Osteocyte (in vitro differentiated cells): ENCODE measurements around the gene GRAMD1A. TPM values are rescaled to one million over a fixed set of nuclear protein-coding genes. Genes with fewer than 3 reads are reported as not detected.
"Not testable (repeated sequence)": the region's sequence is repeated elsewhere in the genome, so short reads cannot be mapped to it uniquely, and the experiment has no call there.

Experiments used
- DNase-seq: peaks from one replicate; pipeline ENCODE4 v3.0.0; 2021; ENCODE audit warnings: mixed read lengths; ENCODE audit not compliant: unreplicated experiment; ENCODE audit errors: extremely low spot score
- H3K27ac Mint-ChIP-seq: one replicate; pipeline ENCODE4 v1.8.0; 2021; ENCODE audit warnings: mild to moderate bottlenecking, mixed read lengths; ENCODE audit not compliant: unreplicated experiment
- H3K27me3 Mint-ChIP-seq: one replicate; pipeline ENCODE4 v1.8.0; 2021; ENCODE audit warnings: mixed read lengths; ENCODE audit not compliant: unreplicated experiment
- H3K36me3 Mint-ChIP-seq: one replicate; pipeline ENCODE4 v1.8.0; 2021; ENCODE audit warnings: mixed read lengths; ENCODE audit not compliant: unreplicated experiment
- H3K4me1 Mint-ChIP-seq: one replicate; pipeline ENCODE4 v1.8.0; 2021; ENCODE audit warnings: mixed read lengths; ENCODE audit not compliant: unreplicated experiment
- H3K4me3 Mint-ChIP-seq: one replicate; pipeline ENCODE4 v1.8.0; 2021; ENCODE audit warnings: mild to moderate bottlenecking, moderate library complexity, mixed read lengths; ENCODE audit not compliant: unreplicated experiment
- H3K9me3 Mint-ChIP-seq: one replicate; pipeline ENCODE4 v1.8.0; 2021; ENCODE audit warnings: mixed read lengths; ENCODE audit not compliant: unreplicated experiment
- total RNA-seq: library from RNA; stranded (reverse); gene quantifications from 2 replicates; pipeline ENCODE4 v1.2.1, GENCODE V29; 2021
- TF ChIP-seq, protein P1 (sequence below): fragments of 200-600 bp; sonication (generic); IDR thresholded peaks from 2 replicates; pipeline ENCODE4 v1.5.0; 2021; ENCODE audit warnings: antibody characterized with exemption, mild to moderate bottlenecking, moderate library complexity

GRAMD1A gene
- total RNA-seq, 1 donor from 2014 or later = 80.8 TPM

DNA sequence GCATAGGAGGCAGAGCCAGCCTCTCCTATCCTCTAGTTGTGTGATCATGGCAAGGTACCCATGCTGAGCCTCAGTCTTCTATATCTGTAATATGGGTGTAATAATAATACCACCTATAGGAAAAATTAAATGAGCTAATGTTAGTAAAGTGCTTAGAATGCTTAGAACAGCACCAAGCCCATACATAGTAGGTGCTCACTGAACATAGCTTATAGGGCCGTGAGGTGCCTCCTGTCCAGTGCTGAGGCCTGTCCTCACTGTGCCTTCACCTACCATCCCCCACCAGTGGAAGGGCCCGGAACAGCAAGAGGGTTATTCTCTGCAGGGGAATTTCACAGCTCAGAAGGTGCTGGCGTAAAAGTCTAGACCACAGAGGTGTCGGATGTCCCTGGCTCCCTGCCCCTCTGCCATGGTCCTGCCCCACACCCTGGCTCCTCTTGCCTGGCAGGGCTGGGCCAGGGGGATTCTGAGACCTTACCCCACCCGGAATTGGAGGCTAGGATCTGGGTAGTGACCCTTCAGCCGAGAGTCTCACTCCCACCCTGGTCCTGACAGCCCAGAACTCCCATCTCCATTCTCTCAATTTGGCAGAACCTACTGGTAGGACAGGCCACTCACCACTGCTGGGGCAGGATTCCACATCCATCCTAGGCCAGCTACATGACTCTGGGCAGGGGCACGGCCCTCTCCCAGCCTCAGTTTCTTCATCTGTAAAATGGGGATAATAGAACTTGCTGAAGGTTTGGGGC lies 27.9 kb downstream of the GRAMD1A start:
- no peaks in the 10 kb centered on the region for H3K9me3 Mint-ChIP-seq
- H3K27ac Mint-ChIP-seq = no peak overlapping the region
- TF ChIP-seq, protein P1, sequence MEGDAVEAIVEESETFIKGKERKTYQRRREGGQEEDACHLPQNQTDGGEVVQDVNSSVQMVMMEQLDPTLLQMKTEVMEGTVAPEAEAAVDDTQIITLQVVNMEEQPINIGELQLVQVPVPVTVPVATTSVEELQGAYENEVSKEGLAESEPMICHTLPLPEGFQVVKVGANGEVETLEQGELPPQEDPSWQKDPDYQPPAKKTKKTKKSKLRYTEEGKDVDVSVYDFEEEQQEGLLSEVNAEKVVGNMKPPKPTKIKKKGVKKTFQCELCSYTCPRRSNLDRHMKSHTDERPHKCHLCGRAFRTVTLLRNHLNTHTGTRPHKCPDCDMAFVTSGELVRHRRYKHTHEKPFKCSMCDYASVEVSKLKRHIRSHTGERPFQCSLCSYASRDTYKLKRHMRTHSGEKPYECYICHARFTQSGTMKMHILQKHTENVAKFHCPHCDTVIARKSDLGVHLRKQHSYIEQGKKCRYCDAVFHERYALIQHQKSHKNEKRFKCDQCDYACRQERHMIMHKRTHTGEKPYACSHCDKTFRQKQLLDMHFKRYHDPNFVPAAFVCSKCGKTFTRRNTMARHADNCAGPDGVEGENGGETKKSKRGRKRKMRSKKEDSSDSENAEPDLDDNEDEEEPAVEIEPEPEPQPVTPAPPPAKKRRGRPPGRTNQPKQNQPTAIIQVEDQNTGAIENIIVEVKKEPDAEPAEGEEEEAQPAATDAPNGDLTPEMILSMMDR = no peak
- no peaks in the 10 kb centered on the region for H3K27me3 Mint-ChIP-seq
- H3K36me3 Mint-ChIP-seq = peaks cover 2% of the 10 kb centered on the region
- no peak overlapping the region for H3K4me3 Mint-ChIP-seq
- DNase-seq = no peak
- H3K4me1 Mint-ChIP-seq = peaks cover 12% of the 10 kb centered on the region

DNA sequence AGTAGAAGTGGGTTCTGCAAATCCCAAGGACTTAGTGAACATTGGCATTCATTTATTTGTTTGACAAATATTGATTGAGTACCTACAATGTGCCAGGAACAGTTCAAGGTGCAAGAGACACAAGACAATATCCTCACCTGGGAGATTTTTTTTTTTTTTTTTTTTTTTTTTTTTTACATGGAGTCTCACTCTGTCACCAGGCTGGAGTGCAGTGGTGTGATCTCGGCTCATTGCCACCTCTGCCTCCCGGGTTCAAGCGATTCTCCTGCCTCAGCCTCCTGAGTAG lies 28.4 kb downstream of the GRAMD1A start:
- H3K4me1 Mint-ChIP-seq = peaks cover 12% of the 10 kb centered on the region
- H3K4me3 Mint-ChIP-seq, H3K36me3 Mint-ChIP-seq, H3K27me3 Mint-ChIP-seq, DNase-seq, H3K9me3 Mint-ChIP-seq, H3K27ac Mint-ChIP-seq: not testable (repeated sequence)

GRCh38 chr19:35029275-35029736 lies 29.2 kb downstream of the GRAMD1A start:
- not testable (repeated sequence) for H3K9me3 Mint-ChIP-seq, H3K27ac Mint-ChIP-seq, DNase-seq, H3K27me3 Mint-ChIP-seq, H3K36me3 Mint-ChIP-seq
- peak overlapping the region; percentile 57 for H3K4me3 Mint-ChIP-seq
- H3K4me1 Mint-ChIP-seq = peaks cover 12% of the 10 kb centered on the region

- TF ChIP-seq, protein P1 = no peak
- H3K27me3 Mint-ChIP-seq = no peaks in the 10 kb centered on the region
- H3K4me1 Mint-ChIP-seq = peaks cover 12% of the 10 kb centered on the region
- no peak overlapping the region for H3K27ac Mint-ChIP-seq
- peaks cover 11% of the 10 kb centered on the region for H3K36me3 Mint-ChIP-seq
- no peak for DNase-seq
- no peaks in the 10 kb centered on the region for H3K9me3 Mint-ChIP-seq
- no peak overlapping the region for H3K4me3 Mint-ChIP-seq
Observed at GRCh38 chr19:35029737-35030256, 29.7 kb downstream of the GRAMD1A start.

DNA sequence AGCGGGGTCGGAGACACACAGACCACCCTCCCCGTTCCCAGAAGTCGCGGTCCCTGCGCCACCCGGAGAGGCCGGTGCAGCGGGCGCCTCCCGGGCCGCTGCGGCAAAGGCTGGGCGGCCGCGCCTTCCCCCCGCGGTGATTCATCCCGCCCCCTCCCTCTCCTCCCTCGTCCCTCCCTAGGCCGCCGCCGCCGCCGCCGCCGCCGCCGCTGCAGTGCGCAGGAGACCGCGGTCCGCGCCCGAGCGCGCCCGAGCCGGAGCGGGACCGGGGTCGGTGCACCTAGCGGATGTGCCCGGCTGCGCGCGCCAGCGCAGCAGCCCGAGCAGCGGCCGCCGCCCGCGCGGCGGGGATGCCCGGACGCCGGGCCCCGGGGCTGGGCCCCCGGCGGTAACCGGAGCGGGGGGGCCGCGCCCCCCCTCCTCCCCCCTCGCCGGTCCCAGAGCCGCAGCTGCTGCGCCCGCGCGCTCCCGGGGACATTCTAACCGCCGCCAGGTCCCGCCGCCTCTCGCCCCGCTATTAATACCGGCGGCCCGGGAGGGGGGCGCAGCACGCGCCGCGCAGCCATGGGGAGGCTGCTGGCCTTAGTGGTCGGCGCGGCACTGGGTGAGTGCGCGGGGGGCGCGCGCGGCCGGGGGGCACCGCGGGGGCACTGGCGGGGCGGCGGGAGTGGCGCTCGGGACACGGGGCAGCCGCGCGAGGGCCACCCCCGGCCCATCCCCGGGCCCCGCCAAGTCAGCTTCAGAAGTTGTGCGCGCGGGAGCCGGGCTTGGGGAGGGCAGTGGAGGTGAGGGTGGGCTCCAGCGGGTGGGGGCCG lies 30.3 kb downstream of the GRAMD1A start, which contains the start of gene SCN1B:
SCN1B (plus strand) TSS at position 214 of the 815 bp plus-strand sequence; CDS start at position 565, 351 bp downstream.
- H3K4me3 Mint-ChIP-seq = peak within 1 kb of the TSS; percentile 85
- peak within 1 kb of the TSS; percentile 40 for H3K27ac Mint-ChIP-seq
- peaks cover 12% of the 10 kb centered on the region for H3K4me1 Mint-ChIP-seq
- peaks cover 11% of the 10 kb centered on the region for H3K36me3 Mint-ChIP-seq
- no peaks in the 10 kb centered on the region for H3K9me3 Mint-ChIP-seq
- DNase-seq = peak; percentile 89
- no peaks in the 10 kb centered on the region for H3K27me3 Mint-ChIP-seq
- TF ChIP-seq, protein P1 = no peak
